Sciatic nerve (tissue), 2 donors: ENCODE measurements around the gene TPM1. TPM values are rescaled to one million over a fixed set of nuclear protein-coding genes. Genes with fewer than 3 reads are reported as not detected.

Experiments used
- ATAC-seq: fragments of 200-7000 bp; cut with Tn5 transposase; one replicate; pipeline ENCODE4 v1.9.1; 2020; ENCODE audit warnings: mild to moderate bottlenecking, moderate library complexity
- DNase-seq: peaks from one replicate; pipeline ENCODE4 v3.0.0-alpha.2; 2020; ENCODE audit warnings: low spot score
- intact Hi-C: fragments of 100-400 bp; cut with DNase I; formaldehyde crosslinking; loops from one replicate; pipeline ENCODE4 v1.14.2; 2022
- total RNA-seq: library from RNA; stranded (reverse); fragmentation: NEBNext Ultra II Directional; extraction: Animal tissue kit (Norgen Biotek cat#: 25700); gene quantifications from one replicate; pipeline ENCODE4 v1.2.1, GENCODE V29; 2021
- donor health status: DM: no; HTN: no; CAD: no.
- donor health status: DM: no; HTN: no; CAD: no.

Gene TPM1
- total RNA-seq, 1 donor from 2014 or later = 396 TPM

- DNase-seq = no peak
- intact Hi-C loops = no loop called here
Measured at GRCh38 chr15:63065262-63066221, 23.0 kb downstream of the TPM1 start.

DNA sequence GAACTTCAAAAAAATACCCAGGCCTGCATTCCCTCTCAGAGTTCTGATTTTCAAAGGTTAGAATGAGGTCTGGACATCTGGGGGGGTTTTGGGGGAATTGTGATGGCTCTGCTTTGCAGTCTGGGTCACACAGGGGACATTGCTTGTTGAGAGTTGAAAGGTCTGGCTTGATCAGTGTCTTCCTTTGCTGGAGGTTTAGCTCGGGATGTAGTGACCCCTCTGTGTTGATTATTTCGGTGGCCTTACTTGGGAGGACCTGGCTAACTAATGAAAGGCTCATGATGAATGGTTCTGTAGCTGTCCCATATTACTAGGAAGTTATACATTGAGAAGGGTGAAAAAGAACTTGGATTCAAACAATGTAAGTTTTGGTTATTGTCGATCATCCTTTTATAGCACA is 23.7 kb downstream of the TPM1 start:
- intact Hi-C loops = no loop called here
- ATAC-seq (no peak), DNase-seq (no peak)

More at GRCh38 chr15:63065262-63066221, 23.0 kb downstream of the TPM1 start:
- ATAC-seq = no peak

- no peak for ATAC-seq
- intact Hi-C loops = no loop called here
Measured at GRCh38 chr15:63067306-63067705, 24.8 kb downstream of the TPM1 start.

GRCh38 chr15:63067976-63068743 is 25.6 kb downstream of the TPM1 start:
- ATAC-seq (peak; percentile 9), DNase-seq (no peak)
- intact Hi-C loops = no loop called here

More at GRCh38 chr15:63067306-63067705, 24.8 kb downstream of the TPM1 start:
- no peak for DNase-seq

DNA sequence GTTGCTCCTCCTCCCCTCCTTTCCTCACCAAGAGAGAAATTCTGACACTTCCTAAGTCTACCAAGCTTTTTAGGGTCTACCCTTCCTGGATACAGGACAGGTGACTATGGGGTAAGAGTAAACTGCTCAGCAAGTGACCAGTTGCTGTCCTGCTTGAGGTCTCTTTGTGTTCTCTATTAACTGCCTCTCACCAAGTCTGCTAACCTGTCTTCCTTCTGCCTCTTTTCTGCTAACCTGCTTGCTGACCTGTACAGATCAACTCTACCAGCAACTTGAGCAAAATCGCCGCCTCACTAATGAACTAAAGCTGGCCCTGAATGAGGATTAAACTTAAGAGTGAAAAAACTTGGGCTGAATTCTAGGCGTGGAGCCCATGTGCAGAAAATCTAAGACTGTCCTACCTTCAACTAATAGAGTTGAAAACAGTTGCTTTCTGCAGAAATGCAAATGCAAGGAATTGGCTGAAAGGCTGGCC is 27.1 kb downstream of the TPM1 start:
- DNase-seq (no peak), ATAC-seq (no peak)
- intact Hi-C loops = no loop called here

- no peak for ATAC-seq
- intact Hi-C loops = no loop called here
- no peak for DNase-seq
Measured at GRCh38 chr15:63070681-63071129, 28.2 kb downstream of the TPM1 start.

DNA sequence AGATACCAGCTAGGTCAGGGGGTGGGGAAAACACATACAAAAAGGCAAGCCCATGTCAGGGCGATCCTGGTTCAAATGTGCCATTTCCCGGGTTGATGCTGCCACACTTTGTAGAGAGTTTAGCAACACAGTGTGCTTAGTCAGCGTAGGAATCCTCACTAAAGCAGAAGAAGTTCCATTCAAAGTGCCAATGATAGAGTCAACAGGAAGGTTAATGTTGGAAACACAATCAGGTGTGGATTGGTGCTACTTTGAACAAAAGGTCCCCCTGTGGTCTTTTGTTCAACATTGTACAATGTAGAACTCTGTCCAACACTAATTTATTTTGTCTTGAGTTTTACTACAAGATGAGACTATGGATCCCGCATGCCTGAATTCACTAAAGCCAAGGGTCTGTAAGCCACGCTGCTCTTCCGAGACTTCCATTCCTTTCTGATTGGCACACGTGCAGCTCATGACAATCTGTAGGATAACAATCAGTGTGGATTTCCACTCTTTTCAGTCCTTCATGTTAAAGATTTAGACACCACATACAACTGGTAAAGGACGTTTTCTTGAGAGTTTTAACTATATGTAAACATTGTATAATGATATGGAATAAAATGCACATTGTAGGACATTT is 28.9 kb downstream of the TPM1 start:
- DNase-seq (no peak), ATAC-seq (no peak)
- intact Hi-C loops = no loop called here

GRCh38 chr15:63072023-63072650 is 29.6 kb downstream of the TPM1 start:
- DNase-seq (no peak), ATAC-seq (no peak)
- intact Hi-C loops = no loop called here

- intact Hi-C loops = no loop called here
- DNase-seq = no peak
- no peak for ATAC-seq
Measured at GRCh38 chr15:63072809-63073277, 30.3 kb downstream of the TPM1 start.

- intact Hi-C loops = no loop called here
- ATAC-seq (no peak), DNase-seq (no peak)
Measured at GRCh38 chr15:63073497-63074172, 31.1 kb downstream of the TPM1 start.

DNA sequence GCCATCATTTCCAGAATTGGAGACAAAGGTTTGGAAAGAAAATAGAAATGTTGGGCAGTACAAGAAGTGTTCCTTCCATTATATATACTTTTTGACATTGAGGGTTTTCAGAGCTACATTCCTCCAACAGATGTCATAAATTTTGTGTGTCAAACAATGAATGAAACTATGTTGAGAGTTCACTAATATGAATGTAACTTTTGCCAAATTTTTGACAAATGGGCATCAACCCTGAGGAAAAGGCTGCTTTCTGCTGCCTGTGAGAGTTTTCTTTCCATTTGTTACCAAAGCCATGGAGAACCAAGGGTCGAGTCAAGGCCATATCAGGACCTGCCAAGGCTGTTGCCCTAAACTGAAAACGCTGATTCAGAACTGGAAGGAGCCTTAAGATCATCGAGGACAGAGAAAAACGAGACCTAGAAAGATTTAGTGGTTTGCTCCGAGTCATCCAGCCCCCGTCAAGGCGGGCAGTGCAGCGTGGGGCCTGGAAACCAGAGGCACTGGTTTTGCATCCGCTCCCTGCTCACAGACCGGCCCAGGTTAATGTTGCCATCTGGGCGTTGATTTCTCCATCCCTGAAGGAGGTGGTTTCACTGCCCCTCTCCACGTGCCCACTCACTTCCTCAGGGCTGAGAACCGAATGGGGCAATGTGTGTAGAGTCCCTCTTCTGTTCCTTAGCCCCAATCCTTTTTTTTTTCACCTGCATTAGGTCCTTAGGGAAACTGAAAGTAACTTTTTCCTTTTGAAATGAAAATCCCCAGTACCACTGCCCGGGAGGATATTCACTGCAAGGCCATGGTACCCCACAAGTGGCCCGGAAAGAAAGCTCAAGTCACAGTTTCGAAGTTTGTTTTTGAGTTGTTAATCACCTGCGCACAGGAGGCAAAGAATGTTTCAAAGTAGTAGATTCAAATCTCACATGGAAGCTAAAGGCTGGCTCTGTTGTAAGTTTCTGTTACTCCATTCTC is 32.8 kb downstream of the TPM1 start:
- peak; percentile 29 for ATAC-seq
- DNase-seq = no peak
- intact Hi-C loops = no loop called here

GRCh38 chr15:63075984-63076713 is 33.6 kb downstream of the TPM1 start:
- no peak for DNase-seq
- intact Hi-C loops = no loop called here
- peak; percentile 12 for ATAC-seq

DNA sequence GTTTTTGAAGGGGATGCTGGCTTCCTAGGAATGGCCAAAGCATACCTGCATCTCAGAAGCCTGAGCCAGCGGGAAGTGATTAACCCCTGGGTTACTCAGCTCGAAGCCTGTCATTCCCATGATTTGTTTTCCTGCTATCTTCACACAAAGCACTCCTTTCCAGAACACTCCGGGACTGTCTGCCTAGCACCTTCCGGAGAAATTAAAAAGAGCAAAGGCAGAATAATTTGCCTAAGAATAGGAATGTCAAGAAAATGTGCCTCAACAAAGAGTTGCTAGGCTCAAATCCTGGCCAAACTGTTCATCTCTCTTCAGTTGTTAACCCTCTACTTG is 34.1 kb downstream of the TPM1 start:
- intact Hi-C loops = no loop called here
- ATAC-seq (no peak), DNase-seq (no peak)

DNA sequence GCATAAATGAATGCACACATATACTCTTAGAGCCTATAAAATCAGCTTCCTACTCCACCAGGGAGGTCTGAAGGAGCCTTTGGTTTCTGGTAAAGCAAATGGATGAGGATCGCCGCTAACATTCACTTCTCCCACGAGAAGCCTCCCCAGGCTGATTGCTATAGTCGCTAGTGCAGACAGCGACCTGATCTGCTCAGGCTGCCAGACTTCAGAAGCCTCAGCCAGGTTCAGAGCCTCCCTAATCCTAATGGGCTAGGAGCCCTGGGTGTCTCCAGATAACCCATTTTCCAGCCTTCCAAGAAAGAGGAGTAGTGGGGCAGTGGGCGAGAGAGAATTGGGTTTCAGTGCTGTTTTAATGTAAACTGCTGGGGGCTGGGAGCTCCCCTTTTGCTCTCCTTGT is 35.4 kb downstream of the TPM1 start:
- intact Hi-C loops = no loop called here
- DNase-seq = no peak
- ATAC-seq = no peak

- DNase-seq (no peak), ATAC-seq (no peak)
- intact Hi-C loops = no loop called here
Measured at GRCh38 chr15:63079947-63080626, 37.5 kb downstream of the TPM1 start.

DNA sequence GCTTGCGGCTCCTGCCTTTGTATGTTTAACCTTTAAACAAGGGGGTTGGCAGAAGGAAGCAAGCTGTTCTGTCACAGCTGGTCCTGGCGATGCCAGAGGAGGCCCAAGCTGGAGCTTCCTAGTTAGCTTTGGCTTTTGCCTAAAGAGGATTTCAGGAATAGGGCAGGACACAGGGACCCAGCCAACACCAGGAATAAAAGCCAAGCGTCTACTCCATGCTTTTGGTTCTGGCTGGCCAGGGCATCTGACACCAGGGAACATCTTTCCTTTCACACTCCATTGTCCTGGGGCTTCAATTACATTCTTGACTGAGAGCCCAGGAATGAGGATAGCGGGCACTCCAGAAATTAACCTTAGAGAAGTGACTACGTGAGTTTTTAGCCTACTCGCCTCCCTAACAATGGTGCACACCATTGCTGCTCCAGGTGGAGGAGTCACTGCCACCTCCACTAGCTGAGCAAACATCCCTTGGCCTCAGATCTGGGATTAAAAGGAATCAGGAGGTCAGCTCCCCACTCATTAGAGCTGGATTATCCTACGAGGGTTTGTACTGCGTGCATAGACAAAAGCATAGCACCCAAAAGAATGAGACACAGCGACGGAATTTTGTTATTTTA is 38.2 kb downstream of the TPM1 start:
- DNase-seq (no peak), ATAC-seq (no peak)
- intact Hi-C loops = no loop called here
